RPMI8226 (cell line): ENCODE measurements around the gene OSBPL5.
A peak's percentile ranks its signal among the peaks of the same experiment; 100 is the strongest.

Experiments
- DNase-seq: peaks from one replicate; pipeline ENCODE4 v3.0.0-alpha.2; 2015

Gene OSBPL5, protein sequence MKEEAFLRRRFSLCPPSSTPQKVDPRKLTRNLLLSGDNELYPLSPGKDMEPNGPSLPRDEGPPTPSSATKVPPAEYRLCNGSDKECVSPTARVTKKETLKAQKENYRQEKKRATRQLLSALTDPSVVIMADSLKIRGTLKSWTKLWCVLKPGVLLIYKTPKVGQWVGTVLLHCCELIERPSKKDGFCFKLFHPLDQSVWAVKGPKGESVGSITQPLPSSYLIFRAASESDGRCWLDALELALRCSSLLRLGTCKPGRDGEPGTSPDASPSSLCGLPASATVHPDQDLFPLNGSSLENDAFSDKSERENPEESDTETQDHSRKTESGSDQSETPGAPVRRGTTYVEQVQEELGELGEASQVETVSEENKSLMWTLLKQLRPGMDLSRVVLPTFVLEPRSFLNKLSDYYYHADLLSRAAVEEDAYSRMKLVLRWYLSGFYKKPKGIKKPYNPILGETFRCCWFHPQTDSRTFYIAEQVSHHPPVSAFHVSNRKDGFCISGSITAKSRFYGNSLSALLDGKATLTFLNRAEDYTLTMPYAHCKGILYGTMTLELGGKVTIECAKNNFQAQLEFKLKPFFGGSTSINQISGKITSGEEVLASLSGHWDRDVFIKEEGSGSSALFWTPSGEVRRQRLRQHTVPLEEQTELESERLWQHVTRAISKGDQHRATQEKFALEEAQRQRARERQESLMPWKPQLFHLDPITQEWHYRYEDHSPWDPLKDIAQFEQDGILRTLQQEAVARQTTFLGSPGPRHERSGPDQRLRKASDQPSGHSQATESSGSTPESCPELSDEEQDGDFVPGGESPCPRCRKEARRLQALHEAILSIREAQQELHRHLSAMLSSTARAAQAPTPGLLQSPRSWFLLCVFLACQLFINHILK

DNA sequence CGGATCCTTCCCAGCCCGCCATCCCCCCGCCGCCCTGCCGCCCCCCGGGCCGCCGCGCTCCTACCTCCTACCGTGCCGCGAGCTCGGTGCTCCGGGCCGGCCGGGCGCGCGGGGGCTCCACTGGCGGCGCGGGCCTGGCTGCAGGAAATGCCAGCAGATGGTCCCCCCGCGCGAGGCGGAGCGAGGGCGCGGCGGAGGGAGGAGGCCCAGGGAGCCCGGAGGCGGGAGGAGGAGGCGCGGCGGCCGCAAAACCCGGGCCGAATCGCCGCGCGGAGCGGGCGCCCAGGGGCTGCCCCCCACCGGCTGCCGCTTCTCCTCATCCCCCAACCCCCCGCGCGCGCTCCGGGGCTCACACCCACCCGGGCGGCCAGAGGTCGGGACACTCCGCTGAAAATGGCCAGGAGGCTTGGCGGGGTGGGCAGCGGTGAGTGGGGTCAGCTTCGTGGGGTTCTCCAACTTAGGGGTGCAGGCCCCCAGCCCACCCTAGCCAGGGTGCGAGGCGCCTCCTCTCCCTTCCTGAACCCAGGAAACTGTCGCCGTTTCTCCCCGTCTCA is at the start of gene OSBPL5:
OSBPL5 (minus strand) TSS at position 159 of the 554 bp plus-strand sequence. CDS start 36,162 bp downstream, outside the sequence.
- peak; percentile 57 for DNase-seq

DNA sequence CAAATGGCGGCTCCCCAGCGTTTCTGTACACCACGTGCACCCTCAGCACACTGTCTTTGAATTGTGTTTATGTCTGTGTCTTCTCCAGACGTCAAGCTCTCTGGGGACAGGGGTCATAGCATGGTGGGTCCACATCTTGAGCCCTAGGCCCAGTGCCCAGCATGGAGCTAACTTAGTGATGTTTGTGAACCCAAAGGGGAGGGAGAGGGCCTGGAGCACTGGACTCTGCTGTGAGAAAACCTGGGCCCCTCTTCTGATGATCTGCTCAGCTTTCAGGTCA is 49.2 kb upstream of the OSBPL5 start:
- no peak for DNase-seq

DNA sequence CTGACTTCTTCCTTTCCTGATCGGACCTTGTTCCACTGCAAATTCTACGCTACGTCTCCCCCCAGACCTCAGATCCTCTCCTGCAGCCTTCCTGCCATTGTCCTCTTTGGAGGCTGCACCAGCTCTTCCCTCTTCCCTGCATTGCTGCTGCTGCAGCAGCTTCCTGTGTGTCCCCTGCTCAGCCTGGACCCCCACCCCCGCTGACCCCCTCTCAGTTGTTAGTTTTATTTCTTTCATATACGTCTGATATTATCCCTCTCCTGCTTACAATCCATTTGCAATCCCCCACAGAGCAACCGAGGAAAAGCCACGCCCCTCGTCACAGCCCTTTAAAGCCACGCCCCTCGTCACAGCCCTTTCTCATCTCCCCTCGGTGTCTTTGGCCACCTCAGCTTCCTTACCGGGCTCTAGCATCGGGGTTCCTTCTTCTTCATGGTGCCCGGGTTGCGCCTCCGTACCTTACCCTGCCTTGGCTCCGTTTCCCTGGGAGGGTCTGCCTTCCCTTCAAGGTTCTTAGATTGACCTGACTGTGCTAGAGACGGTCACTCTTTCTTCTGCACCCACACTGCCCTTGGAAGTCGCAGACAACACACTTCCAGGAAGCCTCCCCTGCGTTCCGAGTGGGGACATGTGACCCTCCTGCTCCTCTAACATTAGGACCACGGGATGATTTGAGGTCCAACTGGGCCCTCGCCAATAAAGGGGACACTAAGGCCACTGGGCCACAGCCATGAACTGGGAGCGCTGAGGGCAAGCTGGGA is 48.7 kb upstream of the OSBPL5 start:
- no peak for DNase-seq

DNA sequence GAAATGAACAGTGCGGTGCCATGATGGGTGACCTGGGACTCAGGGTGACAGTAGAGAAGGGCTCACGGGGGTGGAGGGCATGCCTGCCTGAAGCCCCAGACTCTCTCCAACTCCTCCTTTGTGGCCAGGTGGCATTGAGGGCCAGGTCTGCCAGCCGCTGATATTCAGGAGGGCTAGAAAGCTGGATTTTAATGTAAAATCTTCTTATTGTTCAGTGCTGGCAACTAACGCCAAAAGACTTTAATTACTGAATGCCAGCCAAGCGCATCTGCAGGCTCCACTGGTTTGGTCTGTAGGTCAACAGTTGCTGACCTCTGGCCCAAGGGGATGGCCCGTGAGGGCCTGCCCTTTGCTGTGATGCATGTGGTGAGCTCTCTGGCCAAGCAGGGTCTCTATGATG is 43.2 kb upstream of the OSBPL5 start:
- no peak for DNase-seq

DNA sequence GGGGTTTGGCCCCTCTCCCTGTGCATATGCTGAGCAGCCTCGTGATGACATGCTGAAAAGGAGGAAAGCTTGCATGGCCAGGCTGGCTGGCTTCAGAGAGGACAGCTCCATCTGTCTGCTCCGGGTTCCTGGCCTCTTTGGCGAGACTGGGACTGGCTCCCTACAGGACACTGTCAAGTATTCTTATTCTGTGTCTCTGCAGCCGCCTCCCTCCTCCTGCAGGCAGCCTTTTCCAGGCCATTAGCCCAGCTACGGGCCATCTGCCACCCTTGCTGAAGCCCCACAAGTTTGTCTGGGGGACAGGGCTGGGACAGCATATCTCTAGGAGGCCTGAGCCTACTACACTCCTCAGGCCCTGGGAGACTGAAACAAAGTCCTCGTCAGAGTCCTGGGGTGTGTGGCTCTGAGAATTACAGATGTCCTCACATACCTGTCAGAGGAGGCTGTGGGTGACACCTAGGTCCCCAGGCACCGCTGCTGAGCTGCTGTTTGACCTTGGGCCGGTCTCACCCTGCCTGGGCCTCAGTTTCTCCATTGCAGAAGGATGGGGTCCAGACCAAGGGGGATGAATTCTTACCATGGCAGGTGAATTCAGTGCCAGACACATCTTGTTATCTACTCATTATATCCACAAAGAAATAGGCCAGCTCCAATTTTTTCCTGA is 42.5 kb upstream of the OSBPL5 start:
- no peak for DNase-seq

DNA sequence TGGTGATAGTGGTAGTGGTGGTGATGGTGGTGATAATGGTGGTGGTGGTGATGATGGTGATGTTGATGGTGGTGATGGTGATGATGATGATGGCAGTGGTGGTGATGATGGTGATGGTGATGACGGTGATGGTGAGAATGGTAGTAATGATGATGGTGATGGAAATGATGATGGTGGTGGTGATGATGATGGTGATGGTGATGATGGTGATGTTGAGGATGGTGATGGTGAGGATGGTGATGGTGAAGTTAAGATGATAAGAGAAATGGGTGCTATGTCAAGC is 41.8 kb upstream of the OSBPL5 start:
- no peak for DNase-seq

DNA sequence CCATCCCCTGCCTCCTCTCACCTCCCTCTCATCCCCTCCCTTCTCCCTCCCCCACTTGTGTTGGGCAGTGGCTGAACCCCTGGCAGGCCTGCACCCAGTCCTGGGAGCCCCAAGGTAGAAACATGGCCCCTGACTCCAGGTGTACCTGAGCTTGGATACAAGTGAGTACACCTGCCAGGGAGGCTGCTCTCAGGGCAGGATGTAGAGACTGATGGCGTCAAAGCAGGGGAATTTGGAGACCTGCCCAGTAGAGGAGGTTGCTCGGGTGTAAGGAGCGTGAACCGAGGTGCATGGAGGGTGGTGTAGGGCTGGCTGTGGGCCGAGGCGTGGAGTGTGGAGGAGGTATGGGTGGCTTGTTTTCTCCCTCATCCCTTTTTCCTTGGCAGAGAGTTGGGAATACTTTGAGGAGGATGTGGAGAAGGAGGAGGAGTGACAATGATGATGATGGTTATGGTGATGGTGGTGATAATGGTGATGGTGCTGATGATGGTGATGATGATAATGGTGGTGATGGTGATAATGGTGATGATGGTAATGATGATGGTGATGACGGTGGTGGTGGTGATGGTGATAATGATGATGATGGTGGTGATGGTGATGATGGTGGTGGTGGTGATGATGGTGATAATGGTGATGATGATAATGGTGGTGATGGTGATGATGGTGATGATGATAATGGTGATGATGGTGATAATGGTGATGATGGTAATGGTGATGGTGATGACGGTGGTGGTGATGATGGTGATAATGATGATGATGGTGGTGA is 41.2 kb upstream of the OSBPL5 start:
- no peak for DNase-seq

DNA sequence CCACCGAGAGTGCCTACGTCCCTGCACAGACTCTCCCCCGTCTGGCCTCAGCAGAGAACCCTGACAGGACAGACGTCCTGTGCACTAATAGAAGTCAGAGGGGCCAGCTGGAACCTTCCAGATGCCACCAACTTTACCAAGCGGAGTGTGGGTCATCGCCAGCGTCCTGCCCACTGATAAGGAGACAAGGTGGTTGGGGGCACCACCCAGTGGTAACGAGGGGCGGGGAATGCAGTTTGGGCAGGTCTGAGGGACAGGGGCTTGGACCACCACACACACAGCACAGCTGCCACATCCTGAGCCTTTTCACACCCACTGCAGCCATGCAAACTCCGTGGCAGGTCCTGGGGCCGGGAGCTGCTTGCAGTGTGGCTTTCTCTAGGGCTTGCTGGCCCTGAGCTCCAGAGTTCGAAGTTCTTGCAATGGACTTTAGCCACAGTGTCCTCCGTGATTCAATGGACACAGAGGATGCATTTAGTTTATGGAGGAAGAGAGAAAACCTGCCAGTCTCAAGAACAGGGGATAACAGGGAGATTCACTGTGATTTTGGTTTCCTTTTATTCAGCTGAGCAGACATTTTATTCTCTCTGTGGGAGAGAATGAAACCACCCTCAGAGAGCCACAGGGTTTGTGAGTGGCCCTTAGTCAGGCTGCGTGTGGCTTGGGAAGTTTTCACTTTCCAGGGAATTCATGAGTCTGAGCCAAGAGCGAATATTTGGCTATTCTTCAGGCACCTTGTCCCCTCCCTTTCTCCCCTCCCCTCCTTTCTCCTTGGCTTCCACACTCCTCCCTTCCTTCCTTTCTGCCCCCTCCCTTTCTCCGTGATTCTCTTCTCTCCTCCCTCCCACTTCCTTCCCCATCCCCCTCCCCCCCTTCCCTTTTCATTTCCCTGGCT is 40.4 kb upstream of the OSBPL5 start:
- no peak for DNase-seq

DNA sequence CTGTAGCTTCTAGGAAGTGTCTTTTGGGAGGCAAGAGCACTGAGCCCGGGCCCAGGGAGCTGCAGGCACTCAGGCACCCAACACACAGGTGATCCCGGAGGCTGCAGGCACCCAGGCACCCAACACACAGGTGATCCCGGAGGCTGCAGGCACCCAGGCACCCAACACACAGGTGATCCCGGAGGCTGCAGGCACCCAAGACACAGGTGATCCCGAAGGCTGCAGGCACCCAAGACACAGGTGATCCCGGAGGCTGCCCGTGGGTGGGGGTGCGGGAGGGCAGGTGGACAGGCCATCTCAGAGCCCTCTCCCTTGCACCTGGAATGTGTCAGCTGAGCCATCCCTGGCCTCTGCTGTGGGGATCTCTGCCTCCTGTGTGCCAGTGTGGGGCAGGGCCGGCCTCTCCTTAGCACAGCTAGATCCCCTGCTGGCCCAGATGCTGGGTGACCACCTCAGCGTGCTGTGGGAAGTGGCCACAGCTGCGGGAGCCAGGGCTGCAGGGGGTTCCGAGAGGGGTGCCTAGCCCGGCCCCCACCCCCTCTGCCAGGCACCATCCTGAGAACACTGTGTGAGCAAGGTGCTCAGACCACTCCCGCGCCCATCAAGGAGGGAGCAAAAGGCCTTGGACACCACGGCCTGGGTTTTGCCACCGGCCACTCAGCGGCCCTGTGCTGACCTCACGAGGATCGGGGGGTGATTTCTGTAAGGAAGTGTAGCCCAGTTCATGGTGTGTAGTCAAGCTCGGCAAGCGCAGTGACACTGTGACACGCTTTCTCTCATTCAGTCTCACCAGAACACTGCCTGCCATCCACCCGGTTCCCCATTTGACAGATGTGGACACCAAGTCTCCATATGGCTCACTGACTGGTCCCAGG is 39.3 kb upstream of the OSBPL5 start:
- no peak for DNase-seq

DNA sequence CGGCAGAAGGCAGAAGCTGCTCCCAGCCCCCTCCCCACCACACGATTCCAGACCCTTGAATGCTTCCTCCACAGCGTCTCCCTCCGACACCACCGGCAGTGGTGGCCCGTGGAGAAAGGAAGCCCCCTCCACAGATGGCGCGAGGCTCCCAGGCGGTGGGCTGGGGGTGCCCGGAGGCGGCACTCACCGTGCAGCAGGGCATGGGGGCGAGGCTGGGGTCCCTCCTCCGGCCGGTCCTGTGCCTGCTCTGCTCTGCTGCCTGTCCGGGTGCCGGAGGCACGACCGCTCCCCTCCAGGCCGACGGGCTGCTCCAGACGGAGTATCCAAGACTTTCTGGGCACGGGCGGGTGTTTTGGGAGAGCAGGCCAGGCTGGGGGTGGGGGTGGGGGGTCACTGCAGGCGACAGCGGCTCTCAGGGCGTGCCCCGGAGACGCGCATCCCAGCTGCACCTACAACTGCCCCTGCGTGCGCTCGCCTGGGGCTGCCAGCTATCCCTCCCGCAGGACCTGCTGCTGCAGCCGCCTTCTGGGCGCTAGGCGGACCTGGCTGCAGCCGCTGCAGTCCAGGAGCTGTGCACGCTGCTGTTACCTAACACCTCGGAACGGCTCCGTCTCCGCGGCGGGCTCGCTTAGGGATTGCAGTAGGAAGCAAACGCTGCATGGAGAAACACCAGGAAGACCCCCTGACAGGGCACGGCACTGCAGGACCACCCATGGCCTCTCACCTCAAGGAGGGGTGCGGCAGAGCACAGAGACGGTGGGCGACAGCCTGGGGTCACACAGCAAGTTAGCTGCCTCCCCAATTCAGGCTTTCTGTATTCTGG is 38.3 kb upstream of the OSBPL5 start:
- peak; percentile 43 for DNase-seq

DNA sequence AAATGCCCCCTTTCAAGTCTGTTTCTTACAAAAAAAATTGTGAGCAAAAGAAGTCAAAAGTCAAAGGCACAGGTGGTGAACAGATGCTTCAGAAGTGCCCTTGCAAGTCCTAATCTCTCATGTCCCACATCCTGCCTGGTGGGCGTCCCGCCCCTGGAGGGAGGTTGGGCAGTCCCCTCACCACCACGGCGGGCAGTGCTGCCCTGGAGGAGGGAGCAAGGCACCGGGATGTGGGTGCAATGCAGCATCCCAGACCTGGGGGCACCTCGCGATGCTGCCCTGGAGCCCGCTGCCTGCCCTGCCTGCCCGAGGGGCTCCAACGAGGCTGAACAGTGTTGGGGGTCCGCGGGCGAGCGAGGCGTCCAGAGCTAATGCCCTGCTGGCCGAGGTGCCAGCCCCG is 37.6 kb upstream of the OSBPL5 start:
- no peak for DNase-seq

DNA sequence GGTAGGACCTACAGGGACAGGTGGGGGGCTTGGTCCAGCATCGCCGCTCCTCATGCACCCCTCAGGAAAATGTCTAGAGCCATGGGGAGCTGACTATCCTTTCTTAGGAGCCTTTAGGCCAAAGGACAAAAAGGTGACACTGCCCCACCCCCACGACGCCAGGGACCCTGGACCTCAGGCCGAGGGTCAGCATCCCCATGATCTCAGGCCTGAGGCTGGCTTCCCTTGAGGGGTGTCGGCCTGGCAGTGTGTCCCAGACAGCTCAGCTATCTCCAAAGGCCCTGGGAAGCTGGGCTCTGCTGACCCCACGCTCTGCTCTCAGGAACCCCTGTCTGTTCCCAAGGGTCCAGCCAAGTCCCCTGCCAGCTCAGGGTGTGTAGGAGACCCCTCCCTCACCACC is 37.2 kb upstream of the OSBPL5 start:
- DNase-seq: no peak

DNA sequence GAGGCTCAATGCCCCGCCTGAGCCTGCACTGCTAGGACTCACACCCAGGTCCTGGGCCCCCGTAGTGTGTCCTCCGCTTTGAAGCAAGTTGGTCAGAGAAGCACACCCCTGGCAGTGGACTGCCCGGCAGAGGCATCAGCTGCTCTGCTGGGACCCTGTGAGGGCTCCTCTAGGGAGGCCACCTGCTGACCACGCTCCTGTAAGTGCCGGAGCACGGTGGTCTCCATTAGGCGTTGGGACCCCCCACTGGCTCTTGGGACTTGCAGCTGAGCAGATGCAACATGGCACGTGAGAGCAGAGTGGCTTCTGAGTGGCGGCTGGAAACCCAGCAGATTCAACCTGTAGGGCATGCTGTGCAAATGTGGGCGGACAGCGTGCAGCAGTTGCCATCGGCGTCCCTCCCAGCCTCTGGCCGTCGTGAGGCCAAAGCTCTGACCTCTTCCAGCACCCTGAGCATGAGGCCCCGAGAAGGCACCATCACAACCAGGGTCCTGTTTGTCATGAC is 36.6 kb upstream of the OSBPL5 start:
- no peak for DNase-seq

DNA sequence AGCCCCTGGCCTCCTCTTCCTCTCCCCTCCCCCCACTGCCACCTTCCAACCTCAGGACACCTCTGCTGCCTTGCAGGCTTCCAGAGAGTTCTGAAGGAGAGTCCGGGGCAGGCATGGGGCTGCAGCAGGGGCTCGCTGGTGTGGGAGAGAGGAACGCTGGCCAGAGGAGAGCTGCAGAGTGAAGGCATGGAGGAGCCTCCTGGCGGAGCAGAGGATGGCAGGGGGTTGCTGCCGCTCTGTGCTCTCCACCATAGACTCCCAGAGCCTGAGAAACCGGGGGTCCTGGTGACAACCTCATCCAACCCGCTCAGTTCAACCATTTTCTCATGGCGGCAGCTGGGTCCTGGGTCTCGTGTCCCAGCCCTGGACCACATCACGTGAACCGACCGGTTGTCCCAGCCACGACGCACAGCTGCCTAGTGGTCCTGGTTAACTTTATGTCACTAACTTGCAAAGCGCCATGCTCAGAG is 36.0 kb upstream of the OSBPL5 start:
- no peak for DNase-seq

DNA sequence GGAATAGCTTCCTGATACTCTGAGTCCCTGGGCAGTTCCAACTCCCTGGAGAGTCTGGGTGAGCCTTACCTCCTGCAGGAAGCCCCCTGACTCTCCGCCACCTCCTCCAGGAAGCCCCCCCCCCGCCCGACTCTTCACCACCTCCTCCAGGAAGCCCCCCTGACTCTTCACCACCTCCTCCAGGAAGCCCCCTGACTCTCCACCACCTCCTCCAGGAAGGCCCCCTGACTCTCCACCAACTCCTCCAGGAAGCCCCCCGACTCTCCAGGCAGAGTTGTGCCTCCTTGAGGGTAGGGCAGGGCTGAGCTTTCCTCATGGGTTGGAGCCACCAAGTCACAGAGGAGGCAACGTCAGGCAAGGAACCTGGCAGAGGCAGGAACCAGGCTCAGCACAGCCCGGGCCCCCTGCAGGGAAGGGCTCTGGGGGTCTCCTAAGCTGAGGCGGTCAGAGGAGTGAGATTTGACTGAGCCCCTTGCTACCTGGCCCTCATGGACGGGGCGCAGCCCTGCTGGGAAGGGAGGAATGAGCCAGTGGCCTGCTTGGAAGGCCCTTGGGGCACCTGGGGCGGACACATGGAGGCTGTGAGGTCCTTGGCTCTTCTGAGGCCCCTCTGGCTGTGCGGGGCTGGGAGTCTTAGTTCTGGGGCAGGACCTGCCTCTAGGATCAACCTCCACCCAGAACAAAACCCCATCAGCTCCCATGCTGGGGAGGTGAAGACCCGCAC is 35.4 kb upstream of the OSBPL5 start:
- DNase-seq: peak; percentile 2

DNA sequence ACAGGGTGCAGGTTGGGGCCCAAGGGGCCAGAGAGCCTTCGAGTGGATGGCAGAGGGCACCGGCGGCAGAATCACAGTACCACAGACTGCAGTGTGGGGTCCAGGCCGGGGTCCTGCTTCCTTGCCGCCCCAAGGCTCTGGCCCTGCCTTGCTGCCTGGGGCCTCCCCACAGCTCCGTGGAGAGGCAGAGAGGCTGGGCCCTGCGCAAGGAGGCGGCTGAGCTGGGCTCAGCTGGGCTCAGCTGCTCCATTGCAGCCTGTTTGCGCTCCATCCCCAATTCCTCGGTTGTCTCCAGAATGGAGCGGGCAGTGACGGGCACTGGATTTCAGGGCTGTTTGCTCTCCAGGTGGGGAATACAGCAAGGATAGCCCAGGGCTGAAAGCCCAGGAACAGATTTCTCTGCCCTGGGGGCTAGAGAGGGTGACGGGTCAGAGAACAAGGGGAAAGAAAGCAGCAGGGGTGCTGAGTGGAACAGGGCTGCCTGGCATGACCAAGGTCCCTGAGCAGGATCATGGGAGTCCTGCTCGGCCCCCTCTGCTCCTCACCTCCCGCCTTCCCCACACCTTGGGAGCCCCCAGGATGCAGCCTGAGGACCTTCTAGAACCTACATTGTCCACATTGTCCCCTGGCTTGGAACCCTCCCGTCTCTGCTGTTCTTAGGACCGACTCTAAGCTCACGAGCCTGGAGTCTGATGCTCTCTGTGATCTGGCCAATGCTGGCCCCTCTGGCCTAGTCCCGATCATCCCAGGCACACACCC is 34.6 kb upstream of the OSBPL5 start:
- no peak for DNase-seq

DNA sequence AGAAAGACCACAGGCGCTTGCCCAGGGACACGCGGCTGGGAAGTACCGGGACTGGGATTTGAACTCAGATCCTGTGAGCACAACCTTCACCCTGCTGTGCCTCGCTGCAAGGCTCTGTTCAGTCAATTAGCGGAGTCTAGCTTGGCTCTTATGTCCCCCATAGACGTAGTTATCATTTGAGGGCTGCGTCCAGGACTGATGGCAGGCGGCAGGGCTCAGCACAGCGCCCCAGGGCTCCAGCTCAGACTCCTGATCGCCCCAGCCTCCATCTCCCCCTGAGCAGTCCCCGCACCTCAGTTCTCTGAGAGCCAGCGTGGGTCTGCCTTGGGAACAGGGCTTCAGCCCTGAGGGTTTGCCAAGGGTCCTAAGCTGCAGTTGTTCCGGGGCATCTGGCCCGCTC is 33.7 kb upstream of the OSBPL5 start:
- DNase-seq: no peak
